A549 (cell line): ENCODE data around the gene GPR150. TPM values are rescaled to one million over a fixed set of nuclear protein-coding genes. Genes with fewer than 3 reads are reported as not detected.
A peak's percentile ranks its signal among the peaks of the same experiment; 100 is the strongest.

Experiments
- ATAC-seq, 2 experiments: fragments of 200-7000 bp in 1 of 2; fragments of >200 bp in 1 of 2; cut with Nextera tagmentation in 1 of 2; cut with Tn5 transposase in 1 of 2; 3 replicates each; pipeline versions ENCODE4 v1.8.0 to v1.9.1; 2018 to 2020; ENCODE audit warnings: mild to moderate bottlenecking in 1 of 2, moderate library complexity in 1 of 2
- CTCF ChIA-PET: fragments of 300-600 bp; sonication (Branson Sonifier 250); formaldehyde crosslinking; extraction: SDS; loops from one replicate; lab custom pipeline; 2021; ENCODE audit warnings: antibody characterized with exemption, inconsistent platforms; lab: Yijun Ruan, JAX
- POLR2A ChIA-PET: fragments of 350-600 bp; formaldehyde crosslinking; extraction: SDS; loops from one replicate; lab custom pipeline; 2021; ENCODE audit warnings: antibody characterized with exemption, inconsistent platforms; lab: Yijun Ruan, JAX
- DNase-seq, 2 experiments: peaks; one replicate each; pipeline versions ENCODE4 v3.0.0 to v3.0.0-alpha.2; 2011 to 2016; ENCODE audit warnings: low read depth in 1 of 2, low spot score in 1 of 2
- FAIRE-seq: peaks from 2 replicates; lab custom pipeline; 2011; peaks lifted over from hg19 to GRCh38; lab: Jason Lieb, UNC
- H3K27ac ChIP-seq, 2 experiments: fragments of >200 bp; sonication (Bioruptor Twin); formaldehyde crosslinking; 3 replicates each; pipeline ENCODE4 v1.5.1; 2016 to 2017
- H3K4me1 ChIP-seq: fragments of >200 bp; sonication (Bioruptor Twin); formaldehyde crosslinking; 3 replicates; pipeline ENCODE4 v1.6.1; 2016
- H3K4me2 ChIP-seq: fragments of >200 bp; sonication (Bioruptor Twin); formaldehyde crosslinking; 3 replicates; pipeline ENCODE4 v1.6.1; 2016
- H3K4me3 ChIP-seq: fragments of >200 bp; sonication (Bioruptor Twin); formaldehyde crosslinking; 3 replicates; pipeline ENCODE4 v1.5.1; 2016
- H3K9me3 ChIP-seq: fragments of >200 bp; sonication (Bioruptor Twin); formaldehyde crosslinking; 3 replicates; pipeline ENCODE4 v1.6.1; 2016
- CHD4 ChIP-seq: fragments of 200-600 bp; sonication (generic); IDR thresholded peaks from 2 replicates; pipeline ENCODE4 v1.6.1; 2016; ENCODE audit warnings: antibody characterized with exemption, mild to moderate bottlenecking, borderline replicate concordance
- EHMT2 ChIP-seq: fragments of 200-600 bp; sonication (generic); IDR thresholded peaks from 2 replicates; pipeline ENCODE4 v1.6.1; 2016; ENCODE audit warnings: antibody characterized with exemption, low read depth, mild to moderate bottlenecking, moderate library complexity
- HDAC2 ChIP-seq: fragments of 200-600 bp; sonication (generic); IDR thresholded peaks from 2 replicates; pipeline ENCODE4 v1.6.1; 2016
- HEYL ChIP-seq: fragments of 250-450 bp; sonication (Bioruptor Pico); IDR thresholded peaks from 2 replicates; pipeline ENCODE4 v1.8.0; 2021; ENCODE audit warnings: mild to moderate bottlenecking, moderate library complexity
- KDM1A ChIP-seq: fragments of 200-600 bp; sonication (generic); IDR thresholded peaks from 2 replicates; pipeline ENCODE4 v1.6.1; 2016; ENCODE audit warnings: low read depth, mild to moderate bottlenecking
- MAZ ChIP-seq: fragments of 150-350 bp; IDR thresholded peaks from 2 replicates; pipeline ENCODE4 v1.6.1; 2014; ENCODE audit warnings: antibody characterized with exemption, low read depth, low read length, borderline replicate concordance
- NR3C1 ChIP-seq: fragments of >200 bp; sonication (Bioruptor Twin); formaldehyde crosslinking; IDR thresholded peaks from 3 replicates; pipeline ENCODE4 v1.6.1; 2017
- RCOR1 ChIP-seq: fragments of 150-350 bp; IDR thresholded peaks from 2 replicates; pipeline ENCODE4 v1.6.1; 2014; ENCODE audit warnings: antibody characterized with exemption, low read length, low read depth
- RFX5 ChIP-seq: fragments of 450-650 bp; IDR thresholded peaks from 2 replicates; pipeline ENCODE4 v1.7.1; 2014; ENCODE audit warnings: antibody characterized with exemption, mild to moderate bottlenecking, moderate library complexity
- SREBF2 ChIP-seq: fragments of 450-650 bp; IDR thresholded peaks from 2 replicates; pipeline ENCODE4 v1.6.1; 2014; ENCODE audit warnings: mild to moderate bottlenecking, moderate library complexity
- TP53 ChIP-seq: fragments of 250-450 bp; sonication (Bioruptor Pico); IDR thresholded peaks from 2 replicates; pipeline ENCODE4 v1.5.0; 2021; ENCODE audit warnings: mild to moderate bottlenecking, moderate library complexity
- WGBS: methylation state at CpG from one replicate; pipeline ENCODE4 v1.1.6; 2017; ENCODE audit errors: missing lambda C conversion rate; 5-methylcytosine and 5-hydroxymethylcytosine counted together
- polyA plus RNA-seq, 4 experiments: library from polyadenylated mRNA; depleted of rRNA in 3 of 4; stranded (reverse); fragments of >200 nt; fragmentation: RNase III in 1 of 4; extraction: RNeasy Plus Mini Kit Qiagen cat#74134 plus additional on column Dnase treatment in 1 of 4; gene quantifications; 2 replicates in 3 of 4; 3 replicates in 1 of 4; pipeline ENCODE4 v1.2.3, GENCODE V29; 2011 to 2017
- TF ChIP-seq, protein P1 (sequence below): fragments of >200 bp; sonication (Bioruptor Twin); formaldehyde crosslinking; IDR thresholded peaks from 2 replicates; pipeline ENCODE4 v1.6.1; 2016
- TF ChIP-seq, protein P2 (sequence below): fragments of >200 bp; sonication (Bioruptor Twin); formaldehyde crosslinking; IDR thresholded peaks from 3 replicates; pipeline ENCODE4 v1.5.1; 2016
- TF ChIP-seq, protein P3 (sequence below): IDR thresholded peaks from 2 replicates; pipeline ENCODE4 v1.6.1; 2012; ENCODE audit warnings: low read depth, borderline replicate concordance
- TF ChIP-seq, protein P4 (sequence below): IDR thresholded peaks from 2 replicates; pipeline ENCODE4 v1.6.1; 2012
- TF ChIP-seq, protein P5 (sequence below): fragments of 450-650 bp; IDR thresholded peaks from 2 replicates; pipeline ENCODE4 v1.6.1; 2014; ENCODE audit warnings: antibody characterized with exemption

Gene GPR150
- polyA plus RNA-seq, 2 of the 4 experiments (the other 2 are of a cell fraction), result 0.13 TPM; not detected in 1

DNA sequence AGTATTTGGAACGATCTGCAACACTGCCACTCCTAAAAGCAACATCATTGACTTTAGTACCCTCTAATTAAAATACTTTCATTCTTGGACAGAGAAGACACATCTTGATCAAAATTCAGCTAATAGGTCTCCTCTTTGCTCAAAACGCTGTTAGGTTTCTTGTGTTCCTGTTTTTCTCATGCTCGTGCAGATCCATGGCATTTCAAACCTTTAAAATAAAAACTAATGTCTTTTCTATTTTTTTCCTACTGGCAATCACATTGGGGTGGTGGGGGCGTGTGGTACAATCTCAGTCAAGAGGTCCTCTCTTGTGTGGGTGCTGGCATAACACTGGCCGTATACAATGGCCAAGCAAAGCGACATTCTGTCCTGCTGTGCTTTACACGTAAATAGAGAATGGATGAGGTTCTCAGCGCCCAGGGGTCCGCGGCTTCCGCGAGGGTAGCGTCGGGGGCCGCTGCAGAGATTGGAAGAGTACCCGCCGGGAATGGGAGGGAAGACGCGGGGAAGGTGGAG is 315 bp upstream of the GPR150 start:
- Histone ChIP-seq H3K4me3 (peak overlapping the region; percentile 56), H3K4me2 (peak overlapping the region; percentile 97)
- no peak for TF ChIP-seq SREBF2
- no peak for TF ChIP-seq MAZ
- TF ChIP-seq NR3C1, result no peak
- TF ChIP-seq, protein P1, sequence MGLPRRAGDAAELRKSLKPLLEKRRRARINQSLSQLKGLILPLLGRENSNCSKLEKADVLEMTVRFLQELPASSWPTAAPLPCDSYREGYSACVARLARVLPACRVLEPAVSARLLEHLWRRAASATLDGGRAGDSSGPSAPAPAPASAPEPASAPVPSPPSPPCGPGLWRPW, result no peak
- TF ChIP-seq CHD4, result no peak
- TF ChIP-seq HDAC2, result no peak
- TF ChIP-seq RFX5, result no peak
- no peak for TF ChIP-seq KDM1A
- TF ChIP-seq HEYL, result no peak
- TF ChIP-seq TP53, result no peak
- TF ChIP-seq EHMT2, result no peak
- no peak for TF ChIP-seq RCOR1
- TF ChIP-seq, protein P2, sequence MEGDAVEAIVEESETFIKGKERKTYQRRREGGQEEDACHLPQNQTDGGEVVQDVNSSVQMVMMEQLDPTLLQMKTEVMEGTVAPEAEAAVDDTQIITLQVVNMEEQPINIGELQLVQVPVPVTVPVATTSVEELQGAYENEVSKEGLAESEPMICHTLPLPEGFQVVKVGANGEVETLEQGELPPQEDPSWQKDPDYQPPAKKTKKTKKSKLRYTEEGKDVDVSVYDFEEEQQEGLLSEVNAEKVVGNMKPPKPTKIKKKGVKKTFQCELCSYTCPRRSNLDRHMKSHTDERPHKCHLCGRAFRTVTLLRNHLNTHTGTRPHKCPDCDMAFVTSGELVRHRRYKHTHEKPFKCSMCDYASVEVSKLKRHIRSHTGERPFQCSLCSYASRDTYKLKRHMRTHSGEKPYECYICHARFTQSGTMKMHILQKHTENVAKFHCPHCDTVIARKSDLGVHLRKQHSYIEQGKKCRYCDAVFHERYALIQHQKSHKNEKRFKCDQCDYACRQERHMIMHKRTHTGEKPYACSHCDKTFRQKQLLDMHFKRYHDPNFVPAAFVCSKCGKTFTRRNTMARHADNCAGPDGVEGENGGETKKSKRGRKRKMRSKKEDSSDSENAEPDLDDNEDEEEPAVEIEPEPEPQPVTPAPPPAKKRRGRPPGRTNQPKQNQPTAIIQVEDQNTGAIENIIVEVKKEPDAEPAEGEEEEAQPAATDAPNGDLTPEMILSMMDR, result no peak

DNA sequence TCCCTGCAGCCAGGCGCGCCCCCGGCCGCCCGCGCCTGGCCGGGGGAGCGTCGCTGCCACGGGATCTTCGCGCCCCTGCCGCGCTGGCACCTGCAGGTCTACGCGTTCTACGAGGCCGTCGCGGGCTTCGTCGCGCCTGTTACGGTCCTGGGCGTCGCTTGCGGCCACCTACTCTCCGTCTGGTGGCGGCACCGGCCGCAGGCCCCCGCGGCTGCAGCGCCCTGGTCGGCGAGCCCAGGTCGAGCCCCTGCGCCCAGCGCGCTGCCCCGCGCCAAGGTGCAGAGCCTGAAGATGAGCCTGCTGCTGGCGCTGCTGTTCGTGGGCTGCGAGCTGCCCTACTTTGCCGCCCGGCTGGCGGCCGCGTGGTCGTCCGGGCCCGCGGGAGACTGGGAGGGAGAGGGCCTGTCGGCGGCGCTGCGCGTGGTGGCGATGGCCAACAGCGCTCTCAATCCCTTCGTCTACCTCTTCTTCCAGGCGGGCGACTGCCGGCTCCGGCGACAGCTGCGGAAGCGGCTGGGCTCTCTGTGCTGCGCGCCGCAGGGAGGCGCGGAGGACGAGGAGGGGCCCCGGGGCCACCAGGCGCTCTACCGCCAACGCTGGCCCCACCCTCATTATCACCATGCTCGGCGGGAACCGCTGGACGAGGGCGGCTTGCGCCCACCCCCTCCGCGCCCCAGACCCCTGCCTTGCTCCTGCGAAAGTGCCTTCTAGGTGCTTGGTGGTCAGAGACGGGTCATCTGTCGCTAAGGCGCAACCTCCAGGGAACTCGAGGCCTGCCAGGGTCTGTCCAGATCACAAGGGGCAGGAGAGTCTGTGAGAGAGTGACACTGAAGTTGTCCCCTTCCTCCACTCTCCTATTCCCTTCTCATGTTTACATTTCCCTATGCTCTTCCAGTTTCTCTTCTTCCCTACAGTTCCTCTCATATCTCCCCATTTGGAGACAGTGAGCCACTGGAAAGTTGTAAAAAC is 1.3 kb downstream of the GPR150 start:
- no peak for FAIRE-seq
- H3K4me2 ChIP-seq, result peak overlapping the region; percentile 97
- TF ChIP-seq, protein P3, sequence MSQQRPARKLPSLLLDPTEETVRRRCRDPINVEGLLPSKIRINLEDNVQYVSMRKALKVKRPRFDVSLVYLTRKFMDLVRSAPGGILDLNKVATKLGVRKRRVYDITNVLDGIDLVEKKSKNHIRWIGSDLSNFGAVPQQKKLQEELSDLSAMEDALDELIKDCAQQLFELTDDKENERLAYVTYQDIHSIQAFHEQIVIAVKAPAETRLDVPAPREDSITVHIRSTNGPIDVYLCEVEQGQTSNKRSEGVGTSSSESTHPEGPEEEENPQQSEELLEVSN, result peak; percentile 46
- TF ChIP-seq SREBF2 (no peak), RFX5 (peak; percentile 72; the same call in 1 of the 2 replicates)
- TF ChIP-seq, protein P4, sequence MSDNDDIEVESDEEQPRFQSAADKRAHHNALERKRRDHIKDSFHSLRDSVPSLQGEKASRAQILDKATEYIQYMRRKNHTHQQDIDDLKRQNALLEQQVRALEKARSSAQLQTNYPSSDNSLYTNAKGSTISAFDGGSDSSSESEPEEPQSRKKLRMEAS, result peak; percentile 26; the same call in 1 of the 2 replicates
- TF ChIP-seq, protein P5, sequence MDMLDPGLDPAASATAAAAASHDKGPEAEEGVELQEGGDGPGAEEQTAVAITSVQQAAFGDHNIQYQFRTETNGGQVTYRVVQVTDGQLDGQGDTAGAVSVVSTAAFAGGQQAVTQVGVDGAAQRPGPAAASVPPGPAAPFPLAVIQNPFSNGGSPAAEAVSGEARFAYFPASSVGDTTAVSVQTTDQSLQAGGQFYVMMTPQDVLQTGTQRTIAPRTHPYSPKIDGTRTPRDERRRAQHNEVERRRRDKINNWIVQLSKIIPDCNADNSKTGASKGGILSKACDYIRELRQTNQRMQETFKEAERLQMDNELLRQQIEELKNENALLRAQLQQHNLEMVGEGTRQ, result no peak
- TF ChIP-seq, all 56 proteins: peak for 3
- CTCF ChIA-PET, result no interaction called here
- H3K4me3 ChIP-seq, result peak overlapping the region; percentile 56
- H3K4me1 ChIP-seq, result 0 out of 3 replicates have a peak, but pooled peaks cover 4% of the 10 kb centered on the region
- ATAC-seq (peak; percentile 32 to 41), DNase-seq (peak; percentile 7 to 16)
- peak overlapping the region; percentile 69 to 87 for H3K27ac ChIP-seq
- no peaks in the 10 kb centered on the region for H3K9me3 ChIP-seq
- WGBS, result 34% methylated on average over 44 of the region's 92 CpGs
- POLR2A ChIA-PET, result no interaction called here

More for the DNA sequence above, 315 bp upstream of the GPR150 start:
- no peak for FAIRE-seq
- Histone ChIP-seq H3K4me1 (0 out of 3 replicates have a peak, but pooled peaks cover 4% of the 10 kb centered on the region), H3K9me3 (no peaks in the 10 kb centered on the region; the same call in 2 of the 3 replicates), H3K27ac (peak overlapping the region in 1 of 2 experiments; percentile 69; a peak in 1 of 6 replicates)
- no peak for ATAC-seq
- POLR2A ChIA-PET, result no interaction called here
- CTCF ChIA-PET, result no interaction called here
- WGBS, result 86% methylated on average over 19 of the region's 19 CpGs
- DNase-seq, result no peak
